Activated naive CD8-positive, alpha-beta T cell treated with anti-CD3 and anti-CD28 coated beads for 36 hours (primary cell): ENCODE results near the gene FNDC3A. TPM values are rescaled to one million over a fixed set of nuclear protein-coding genes. Genes with fewer than 3 reads are reported as not detected.
A peak's percentile ranks its signal among the peaks of the same experiment; 100 is the strongest.

Experiments used
- DNase-seq: peaks from one replicate; pipeline ENCODE4 v3.0.0; 2021
- H3K27ac Mint-ChIP-seq: one replicate; pipeline ENCODE4 v1.8.0; 2022; ENCODE audit warnings: mild to moderate bottlenecking, moderate library complexity, mixed read lengths
- H3K27me3 Mint-ChIP-seq: one replicate; pipeline ENCODE4 v1.8.0; 2022; ENCODE audit warnings: mild to moderate bottlenecking, mixed read lengths
- H3K36me3 Mint-ChIP-seq: one replicate; pipeline ENCODE4 v1.8.0; 2021; ENCODE audit warnings: mild to moderate bottlenecking, mixed read lengths
- H3K4me1 Mint-ChIP-seq: one replicate; pipeline ENCODE4 v1.8.0; 2021; ENCODE audit warnings: mixed read lengths
- H3K4me3 Mint-ChIP-seq: one replicate; pipeline ENCODE4 v1.8.0; 2022; ENCODE audit warnings: mild to moderate bottlenecking, moderate library complexity, mixed read lengths
- H3K9me3 Mint-ChIP-seq: one replicate; pipeline ENCODE4 v1.8.0; 2022; ENCODE audit warnings: mixed read lengths
- total RNA-seq, 2 experiments: library from RNA; stranded (reverse); gene quantifications; one replicate each; pipeline ENCODE4 v1.2.3, GENCODE V29; 2021

Gene FNDC3A
- total RNA-seq, 2 experiments from 2014 or later = 23.1 to 24.1 TPM

- H3K27ac Mint-ChIP-seq = peak overlapping the region; percentile 95
- no peak for DNase-seq
- peak overlapping the region; percentile 98 for H3K4me3 Mint-ChIP-seq
- no peaks in the 10 kb centered on the region for H3K9me3 Mint-ChIP-seq
- H3K4me1 Mint-ChIP-seq = peaks cover 28% of the 10 kb centered on the region
- no peaks in the 10 kb centered on the region for H3K27me3 Mint-ChIP-seq
- peaks cover 5% of the 10 kb centered on the region for H3K36me3 Mint-ChIP-seq
These were observed 271.3 kb downstream of the FNDC3A start for GRCh38 chr13:49246850-49247642.

DNA sequence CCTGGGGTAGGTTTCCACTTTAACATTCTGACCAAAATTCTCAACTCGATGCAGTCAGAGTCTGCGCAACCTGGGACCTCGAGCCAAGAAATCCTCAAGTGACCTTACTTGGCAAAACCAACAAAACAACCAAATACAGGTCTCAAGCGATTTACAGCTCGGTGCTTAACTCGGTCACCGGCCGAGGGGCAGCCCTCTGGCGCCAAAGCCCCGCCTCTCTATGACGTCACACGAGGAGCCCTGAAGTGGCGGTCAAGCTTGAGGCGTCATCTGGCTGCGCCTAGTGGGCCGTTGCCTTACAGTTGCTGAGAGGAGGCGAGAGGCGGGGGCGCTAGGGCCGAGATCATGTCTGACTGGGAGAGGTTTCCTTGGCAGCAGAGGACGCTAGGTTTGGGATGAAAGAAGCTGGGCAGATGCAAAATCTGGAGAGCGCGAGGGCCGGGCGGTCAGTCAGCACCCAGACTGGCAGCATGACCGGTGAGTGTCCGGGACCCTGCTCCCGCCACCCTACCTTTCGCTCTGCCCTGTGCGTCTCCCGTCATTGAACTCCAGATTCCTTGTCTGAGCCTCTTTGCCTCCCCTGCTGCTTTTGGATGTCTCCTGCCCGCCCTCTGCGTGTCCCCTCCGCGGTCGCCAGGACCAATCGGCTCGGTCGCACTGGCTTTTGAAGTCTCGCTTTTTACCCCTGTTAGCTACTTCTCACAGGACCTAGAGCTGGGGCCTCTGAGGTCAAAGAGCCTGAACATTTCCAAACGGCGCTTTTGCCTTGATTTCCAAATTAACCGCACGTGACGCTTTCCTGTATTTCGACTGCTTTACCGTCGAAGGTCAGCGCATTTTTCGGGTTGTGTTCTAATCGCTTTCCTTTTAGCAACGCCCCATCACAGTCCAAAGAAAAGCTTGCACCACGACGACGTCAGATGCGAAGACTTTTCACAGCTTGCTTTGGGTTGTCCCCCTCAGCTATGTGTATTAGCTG lies 272.2 kb downstream of the FNDC3A start, which contains the start of gene CDADC1:
Gene CDADC1, plus strand, starts transcription at position 283 of the 979 bp plus-strand sequence. Its CDS starts 113 bp downstream, at position 396.
- H3K27me3 Mint-ChIP-seq = no peaks in the 10 kb centered on the region
- H3K36me3 Mint-ChIP-seq = peaks cover 5% of the 10 kb centered on the region
- no peaks in the 10 kb centered on the region for H3K9me3 Mint-ChIP-seq
- DNase-seq = peak; percentile 92
- peak within 1 kb of the TSS; percentile 95 for H3K27ac Mint-ChIP-seq
- peaks cover 31% of the 10 kb centered on the region for H3K4me1 Mint-ChIP-seq
- peak within 1 kb of the TSS; percentile 98 for H3K4me3 Mint-ChIP-seq

DNA sequence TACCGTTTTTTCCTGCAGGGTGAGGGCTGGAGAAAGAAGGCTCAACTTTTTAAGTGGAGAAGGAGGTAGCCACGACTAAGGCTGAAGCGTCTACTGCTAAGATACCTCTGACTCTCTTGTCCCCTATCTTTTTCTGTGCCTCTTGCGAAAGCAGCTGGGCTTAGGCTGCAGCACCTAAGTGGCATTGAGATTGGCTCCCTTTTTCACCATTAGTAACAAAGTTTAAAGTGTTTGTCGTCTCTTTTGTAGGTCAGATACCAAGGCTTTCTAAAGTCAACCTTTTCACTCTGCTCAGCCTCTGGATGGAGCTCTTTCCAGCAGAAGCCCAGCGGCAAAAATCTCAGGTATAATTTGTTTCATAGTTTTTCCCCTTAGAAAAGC lies 272.9 kb downstream of the FNDC3A start:
- peak overlapping the region; percentile 98 for H3K4me3 Mint-ChIP-seq
- no peaks in the 10 kb centered on the region for H3K9me3 Mint-ChIP-seq
- H3K27ac Mint-ChIP-seq = peak overlapping the region; percentile 95
- DNase-seq = no peak
- no peaks in the 10 kb centered on the region for H3K27me3 Mint-ChIP-seq
- peaks cover 35% of the 10 kb centered on the region for H3K4me1 Mint-ChIP-seq
- peaks cover 8% of the 10 kb centered on the region for H3K36me3 Mint-ChIP-seq

DNA sequence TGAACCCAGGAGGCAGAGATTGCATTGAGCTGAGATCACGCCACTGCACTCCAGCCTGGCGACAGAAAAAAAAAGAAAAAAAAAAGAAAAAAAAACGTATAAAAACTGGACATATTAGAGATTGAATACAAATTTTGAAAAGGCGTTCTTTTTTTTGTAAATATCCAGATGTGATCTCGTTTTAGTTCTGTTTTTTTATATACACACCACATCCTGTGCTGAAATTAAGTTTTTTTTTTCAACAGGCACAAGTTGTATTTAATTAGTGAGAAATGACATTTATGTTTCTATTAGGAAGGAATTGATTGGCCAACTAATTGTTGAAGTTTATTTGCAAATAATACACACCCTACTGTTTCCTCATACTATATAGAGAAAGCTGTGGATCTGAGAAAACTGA lies 275.6 kb downstream of the FNDC3A start:
- Mint-ChIP-seq H3K27ac (no peak overlapping the region), H3K4me1 (peaks cover 54% of the 10 kb centered on the region), H3K36me3 (peaks cover 30% of the 10 kb centered on the region), H3K9me3 (peaks cover 2% of the 10 kb centered on the region), H3K27me3 (no peaks in the 10 kb centered on the region), H3K4me3 (no peak overlapping the region)
- DNase-seq = no peak

- Mint-ChIP-seq H3K4me1 (peaks cover 61% of the 10 kb centered on the region), H3K36me3 (peaks cover 44% of the 10 kb centered on the region), H3K27me3 (no peaks in the 10 kb centered on the region), H3K4me3 (no peak overlapping the region), H3K27ac (no peak overlapping the region), H3K9me3 (peaks cover 2% of the 10 kb centered on the region)
- DNase-seq = no peak
These were observed 277.6 kb downstream of the FNDC3A start for GRCh38 chr13:49253310-49253709.

DNA sequence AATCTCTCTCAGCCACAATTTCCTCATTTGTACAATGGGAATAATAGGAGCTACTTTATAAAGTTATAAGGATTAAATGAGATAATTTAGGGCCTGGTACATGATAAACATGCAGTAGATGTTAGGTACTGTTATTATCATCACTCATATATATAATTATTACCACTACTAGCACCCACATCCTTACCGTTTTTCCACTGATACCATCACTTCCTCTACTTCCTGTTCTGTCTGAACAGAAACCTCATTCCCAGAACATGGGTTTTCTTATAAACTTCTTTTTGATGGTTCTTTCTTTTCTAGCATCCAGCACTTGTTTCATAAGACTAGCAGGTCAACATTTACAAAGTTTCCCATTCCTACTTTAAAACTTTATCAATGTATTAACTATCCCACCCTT lies 278.3 kb downstream of the FNDC3A start:
- peaks cover 44% of the 10 kb centered on the region for H3K36me3 Mint-ChIP-seq
- peaks cover 2% of the 10 kb centered on the region for H3K9me3 Mint-ChIP-seq
- peak overlapping the region; percentile 45 for H3K27ac Mint-ChIP-seq
- H3K4me1 Mint-ChIP-seq = peaks cover 60% of the 10 kb centered on the region
- no peaks in the 10 kb centered on the region for H3K27me3 Mint-ChIP-seq
- no peak for DNase-seq
- no peak overlapping the region for H3K4me3 Mint-ChIP-seq

DNA sequence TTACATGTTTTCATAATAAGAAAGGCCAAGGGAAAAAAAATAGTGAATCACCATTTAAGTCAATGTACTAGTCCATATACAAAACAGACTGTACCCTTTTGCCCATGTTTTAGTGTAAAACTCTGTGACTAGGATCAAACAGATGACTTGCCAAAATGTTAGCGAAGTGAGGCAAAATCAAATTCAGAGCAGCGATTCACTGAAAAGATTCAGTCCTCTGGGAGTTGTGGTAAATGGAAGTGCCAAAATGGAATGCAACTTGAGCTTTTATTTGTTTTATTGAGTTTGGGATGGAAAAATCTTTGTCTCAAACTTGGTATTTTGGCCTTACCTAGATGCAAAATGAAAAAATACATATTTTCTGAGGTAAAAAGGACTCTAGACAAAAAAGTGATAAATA lies 281.1 kb downstream of the FNDC3A start:
- peaks cover 51% of the 10 kb centered on the region for H3K36me3 Mint-ChIP-seq
- DNase-seq = no peak
- H3K4me1 Mint-ChIP-seq = peaks cover 46% of the 10 kb centered on the region
- H3K27ac Mint-ChIP-seq = no peak overlapping the region
- peaks cover 2% of the 10 kb centered on the region for H3K9me3 Mint-ChIP-seq
- no peaks in the 10 kb centered on the region for H3K27me3 Mint-ChIP-seq
- no peak overlapping the region for H3K4me3 Mint-ChIP-seq

- no peak for DNase-seq
- H3K36me3 Mint-ChIP-seq = peaks cover 50% of the 10 kb centered on the region
- H3K27ac Mint-ChIP-seq = peak overlapping the region; percentile 23
- H3K9me3 Mint-ChIP-seq = peaks cover 2% of the 10 kb centered on the region
- no peaks in the 10 kb centered on the region for H3K27me3 Mint-ChIP-seq
- H3K4me3 Mint-ChIP-seq = peak overlapping the region; percentile 66
- peaks cover 43% of the 10 kb centered on the region for H3K4me1 Mint-ChIP-seq
These were observed 282.5 kb downstream of the FNDC3A start for GRCh38 chr13:49258089-49258796.

Other genes starting within 250 kb of the FNDC3A start
- gene MLNR, start 244.4 kb downstream of the FNDC3A start, total RNA-seq = not detected